Measurements from ENCODE around the gene MDH1B. TPM values are rescaled to one million over a fixed set of nuclear protein-coding genes. Genes with fewer than 3 reads are reported as not detected.

The MDH1B gene
- total RNA-seq, 1 donor from 2014 or later = 0.98 TPM

DNA sequence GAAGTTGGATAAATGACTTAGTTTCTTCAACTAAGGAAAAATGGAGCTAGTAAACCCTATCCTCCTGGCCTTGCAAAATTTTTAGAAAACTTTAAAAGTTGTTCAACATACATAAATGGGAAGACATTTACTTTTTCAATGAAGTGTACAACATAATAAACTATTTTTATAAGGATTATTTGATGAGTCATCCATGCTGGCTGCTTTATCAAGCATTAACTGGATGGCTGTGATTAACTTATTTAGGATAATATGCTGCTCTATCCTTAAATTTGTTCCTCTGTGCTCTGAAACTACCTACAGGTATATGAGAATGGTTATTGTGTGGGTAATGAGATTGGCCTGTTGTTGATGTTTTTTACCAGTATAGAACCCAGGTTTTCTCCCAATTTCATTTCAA is 68.2 kb downstream of the MDH1B start:
- H3K27me3 Mint-ChIP-seq (ENCODE audit: unreplicated experiment) = no peaks in the 10 kb centered on the region
- H3K9me3 Mint-ChIP-seq (ENCODE audit: unreplicated experiment) = no peaks in the 10 kb centered on the region
- DNase-seq = no peak
- no peaks in the 10 kb centered on the region for H3K36me3 Mint-ChIP-seq (ENCODE audit: unreplicated experiment)
- no peak overlapping the region for H3K4me3 Mint-ChIP-seq (ENCODE audit: unreplicated experiment)
- no peaks in the 10 kb centered on the region for H3K4me1 Mint-ChIP-seq (ENCODE audit: low read depth, unreplicated experiment)
- H3K27ac Mint-ChIP-seq (ENCODE audit: unreplicated experiment) = no peak overlapping the region
- TF ChIP-seq CTCF (IDR thresholded peaks at IDR 0.05; ENCODE audit: partially characterized antibody, unreplicated experiment) = no peak

DNA sequence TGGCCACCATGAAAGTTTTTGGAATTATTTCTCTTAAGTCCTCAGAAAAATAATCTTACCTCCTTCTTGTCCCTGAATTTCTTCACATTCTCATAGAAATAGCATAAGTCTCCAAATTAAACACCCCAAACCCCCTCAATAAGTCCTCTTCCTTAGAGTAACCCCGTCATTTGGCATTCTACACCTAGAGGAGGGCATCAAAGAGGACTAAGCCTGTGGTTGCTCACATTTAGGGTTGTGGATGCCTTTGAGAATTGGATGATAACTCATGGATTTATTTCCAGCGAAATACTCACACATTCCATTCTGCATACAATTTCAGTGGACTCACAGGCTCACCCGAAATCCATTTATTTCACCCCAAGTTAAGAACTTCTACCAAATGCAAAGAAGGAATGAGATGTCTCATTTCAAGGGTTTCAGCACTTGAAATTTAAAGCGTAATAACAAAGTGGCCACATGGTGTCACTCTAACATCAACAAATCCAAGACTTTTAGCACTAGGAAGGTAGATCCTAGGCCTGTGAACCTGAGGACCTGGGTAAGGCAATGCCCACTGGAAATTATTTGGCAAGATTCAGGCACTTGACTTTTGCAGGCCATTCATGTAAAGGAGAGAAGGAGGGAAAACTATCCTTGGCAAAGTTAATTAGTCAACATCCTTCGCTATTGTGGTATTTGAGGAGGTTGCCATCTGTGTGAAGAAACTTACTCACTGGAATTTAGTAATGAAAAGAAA is 71.6 kb downstream of the MDH1B start:
- H3K4me1 Mint-ChIP-seq (ENCODE audit: low read depth, unreplicated experiment) = no peaks in the 10 kb centered on the region
- TF ChIP-seq CTCF (IDR thresholded peaks at IDR 0.05; ENCODE audit: partially characterized antibody, unreplicated experiment) = peak; percentile 75
- no peaks in the 10 kb centered on the region for H3K27me3 Mint-ChIP-seq (ENCODE audit: unreplicated experiment)
- no peaks in the 10 kb centered on the region for H3K9me3 Mint-ChIP-seq (ENCODE audit: unreplicated experiment)
- DNase-seq = no peak
- no peak overlapping the region for H3K27ac Mint-ChIP-seq (ENCODE audit: unreplicated experiment)
- H3K36me3 Mint-ChIP-seq (ENCODE audit: unreplicated experiment) = no peaks in the 10 kb centered on the region
- H3K4me3 Mint-ChIP-seq (ENCODE audit: unreplicated experiment) = no peak overlapping the region

- Mint-ChIP-seq H3K4me1 (ENCODE audit: low read depth, unreplicated experiment) (no peaks in the 10 kb centered on the region), H3K27me3 (ENCODE audit: unreplicated experiment) (no peaks in the 10 kb centered on the region), H3K27ac (ENCODE audit: unreplicated experiment) (no peak overlapping the region), H3K9me3 (ENCODE audit: unreplicated experiment) (no peaks in the 10 kb centered on the region), H3K36me3 (ENCODE audit: unreplicated experiment) (no peaks in the 10 kb centered on the region), H3K4me3 (ENCODE audit: unreplicated experiment) (no peak overlapping the region)
- DNase-seq = no peak
- no peak for TF ChIP-seq CTCF (IDR thresholded peaks at IDR 0.05; ENCODE audit: partially characterized antibody, unreplicated experiment)
These were observed 72.2 kb downstream of the MDH1B start for GRCh38 chr2:206692971-206693370.

GRCh38 chr2:206688990-206689389 is 76.1 kb downstream of the MDH1B start:
- Mint-ChIP-seq H3K9me3 (ENCODE audit: unreplicated experiment) (no peaks in the 10 kb centered on the region), H3K27me3 (ENCODE audit: unreplicated experiment) (no peaks in the 10 kb centered on the region), H3K27ac (ENCODE audit: unreplicated experiment) (no peak overlapping the region), H3K4me1 (ENCODE audit: low read depth, unreplicated experiment) (no peaks in the 10 kb centered on the region), H3K36me3 (ENCODE audit: unreplicated experiment) (no peaks in the 10 kb centered on the region), H3K4me3 (ENCODE audit: unreplicated experiment) (no peak overlapping the region)
- no peak for DNase-seq
- TF ChIP-seq CTCF (IDR thresholded peaks at IDR 0.05; ENCODE audit: partially characterized antibody, unreplicated experiment) = no peak

DNA sequence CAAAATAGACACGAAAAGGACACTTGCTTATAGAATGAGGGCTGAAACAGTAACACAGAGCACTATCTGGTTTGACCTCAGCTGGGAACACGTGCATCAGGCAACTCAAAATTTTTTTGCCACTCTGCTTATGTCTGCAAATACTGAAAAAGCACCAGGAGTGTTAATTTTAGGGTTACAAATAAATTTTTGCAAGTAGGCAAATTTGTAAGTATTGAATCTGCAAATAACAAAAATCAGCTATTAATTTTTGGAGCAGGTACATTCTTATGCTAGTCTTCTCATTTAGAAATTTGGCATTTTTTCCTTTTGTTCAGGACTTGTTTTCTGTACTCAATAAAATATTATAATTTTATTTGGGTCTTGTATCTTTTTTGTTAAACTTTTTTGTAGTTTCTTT is 76.7 kb downstream of the MDH1B start:
- Mint-ChIP-seq H3K27ac (ENCODE audit: unreplicated experiment) (no peak overlapping the region), H3K36me3 (ENCODE audit: unreplicated experiment) (no peaks in the 10 kb centered on the region), H3K4me1 (ENCODE audit: low read depth, unreplicated experiment) (no peaks in the 10 kb centered on the region), H3K9me3 (ENCODE audit: unreplicated experiment) (no peaks in the 10 kb centered on the region), H3K4me3 (ENCODE audit: unreplicated experiment) (no peak overlapping the region), H3K27me3 (ENCODE audit: unreplicated experiment) (no peaks in the 10 kb centered on the region)
- TF ChIP-seq CTCF (IDR thresholded peaks at IDR 0.05; ENCODE audit: partially characterized antibody, unreplicated experiment) = no peak
- DNase-seq = no peak
